Measurements from ENCODE around the gene FIZ1.
"Not testable (repeated sequence)": the region's sequence is repeated elsewhere in the genome, so short reads cannot be mapped to it uniquely, and the experiment has no call there.

FIZ1 gene

DNA sequence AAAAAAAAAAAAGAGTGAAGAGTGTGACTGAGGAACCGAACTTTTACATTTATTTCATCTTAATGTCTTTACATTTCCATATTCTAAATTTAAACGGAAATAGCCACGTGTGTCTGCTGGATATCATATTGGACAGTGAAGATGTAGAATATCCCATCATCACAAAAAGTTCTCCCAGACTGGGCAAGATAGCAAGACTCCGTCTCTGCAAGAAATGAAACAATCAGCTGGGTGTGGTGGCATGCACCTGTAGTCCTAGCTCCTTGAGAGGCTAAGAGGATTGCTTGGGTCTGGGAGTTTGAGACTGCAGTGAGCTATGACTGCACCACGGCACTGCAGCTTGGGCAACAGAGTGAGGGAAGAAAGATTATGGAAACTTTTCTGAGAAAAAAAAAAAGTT lies 22.6 kb downstream of the FIZ1 start:
- no peak for DNase-seq (ENCODE audit: low read depth in 2 of 2)

- DNase-seq (ENCODE audit: low read depth in 2 of 2): not testable (repeated sequence)
Observed at GRCh38 chr19:55573929-55574328, 25.4 kb downstream of the FIZ1 start.

DNA sequence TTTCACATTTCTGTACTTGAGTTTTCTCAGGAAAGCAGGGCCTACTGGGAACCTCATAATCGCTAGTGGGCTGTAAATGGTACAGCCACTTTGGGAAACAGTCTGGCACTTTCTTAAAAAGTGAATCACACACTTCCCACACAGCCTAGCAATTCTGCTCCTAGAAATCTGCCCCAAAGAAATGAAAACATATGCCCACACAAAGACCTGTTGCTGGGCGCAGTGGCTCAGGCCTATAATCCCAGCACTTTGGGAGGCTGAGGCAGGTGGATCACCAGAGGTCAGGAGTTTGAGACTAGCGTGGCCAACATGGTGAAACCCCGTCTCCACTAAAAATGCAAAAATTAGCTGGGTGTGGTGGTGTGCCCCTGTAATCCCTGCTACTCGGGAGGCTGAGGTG lies 29.8 kb downstream of the FIZ1 start:
- DNase-seq (ENCODE audit: low read depth in 2 of 2): not testable (repeated sequence)

- no peak for DNase-seq (ENCODE audit: low read depth in 2 of 2)
Observed at GRCh38 chr19:55567708-55568328, 31.5 kb downstream of the FIZ1 start.

DNA sequence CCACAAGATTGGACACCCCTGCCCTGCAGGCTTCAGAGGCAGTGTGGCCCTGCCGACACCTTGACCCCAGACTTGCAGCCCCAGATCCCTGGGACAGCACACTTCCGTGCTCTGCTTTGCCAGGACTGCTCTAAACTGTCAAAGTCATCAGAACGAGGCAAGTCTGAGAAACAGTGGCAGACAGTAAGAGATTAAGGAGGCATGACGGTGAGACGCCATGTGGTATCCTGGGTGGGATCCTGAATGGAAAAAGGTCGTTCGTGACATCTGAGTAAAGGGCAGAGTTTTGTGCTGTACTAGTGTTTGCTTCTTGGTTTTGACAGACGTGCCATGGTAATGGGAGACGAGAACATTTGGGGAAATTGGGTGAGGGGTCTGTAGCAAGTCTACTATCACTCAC lies 32.5 kb downstream of the FIZ1 start:
- DNase-seq (ENCODE audit: low read depth in 2 of 2): no peak

- DNase-seq (ENCODE audit: low read depth in 2 of 2): no peak
Observed at GRCh38 chr19:55563261-55563690, 36.0 kb downstream of the FIZ1 start.

- no peak for DNase-seq (ENCODE audit: low read depth in 2 of 2)
Observed at GRCh38 chr19:55559684-55560083, 39.6 kb downstream of the FIZ1 start.

DNA sequence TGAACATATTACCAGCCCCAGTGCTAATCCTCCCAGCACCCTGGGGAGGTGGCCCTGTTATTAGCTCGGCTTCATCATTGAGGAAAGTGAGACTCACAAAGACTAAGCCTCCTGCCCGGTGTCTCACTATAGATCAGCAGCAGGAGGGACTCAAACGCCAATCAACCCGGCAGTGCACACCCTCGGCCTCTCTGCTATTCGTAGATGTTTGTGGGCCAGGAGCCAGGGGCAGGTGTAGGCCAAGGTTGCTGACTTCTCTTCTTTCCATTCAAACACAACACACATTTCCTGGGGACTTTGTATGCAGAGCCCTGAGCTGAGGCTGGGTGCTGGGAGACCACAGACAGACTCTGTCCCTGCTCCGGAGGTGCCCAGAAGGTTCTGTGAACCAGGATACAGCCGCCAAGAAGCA lies 44.6 kb downstream of the FIZ1 start:
- DNase-seq (ENCODE audit: low read depth in 2 of 2): no peak

DNA sequence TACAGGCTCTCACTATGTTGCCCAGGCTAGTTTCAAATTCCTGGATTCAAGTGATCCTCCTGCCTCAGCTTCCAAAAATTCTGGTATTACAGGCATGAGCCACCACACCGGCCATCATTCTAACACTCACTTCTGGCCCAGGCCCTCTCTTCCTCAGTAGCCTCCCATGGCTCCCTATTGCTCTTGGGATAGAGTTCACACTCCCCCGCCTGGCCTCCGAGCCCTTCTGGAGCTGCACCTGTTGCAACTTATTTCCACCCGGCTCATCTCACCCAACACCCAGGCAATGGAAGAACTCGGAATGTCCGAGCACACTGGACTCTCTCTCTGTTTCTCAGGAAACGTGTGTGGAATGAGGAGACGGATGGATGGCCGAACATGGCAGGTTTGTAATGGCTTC lies 45.0 kb downstream of the FIZ1 start:
- no peak for DNase-seq (ENCODE audit: low read depth in 2 of 2)

DNA sequence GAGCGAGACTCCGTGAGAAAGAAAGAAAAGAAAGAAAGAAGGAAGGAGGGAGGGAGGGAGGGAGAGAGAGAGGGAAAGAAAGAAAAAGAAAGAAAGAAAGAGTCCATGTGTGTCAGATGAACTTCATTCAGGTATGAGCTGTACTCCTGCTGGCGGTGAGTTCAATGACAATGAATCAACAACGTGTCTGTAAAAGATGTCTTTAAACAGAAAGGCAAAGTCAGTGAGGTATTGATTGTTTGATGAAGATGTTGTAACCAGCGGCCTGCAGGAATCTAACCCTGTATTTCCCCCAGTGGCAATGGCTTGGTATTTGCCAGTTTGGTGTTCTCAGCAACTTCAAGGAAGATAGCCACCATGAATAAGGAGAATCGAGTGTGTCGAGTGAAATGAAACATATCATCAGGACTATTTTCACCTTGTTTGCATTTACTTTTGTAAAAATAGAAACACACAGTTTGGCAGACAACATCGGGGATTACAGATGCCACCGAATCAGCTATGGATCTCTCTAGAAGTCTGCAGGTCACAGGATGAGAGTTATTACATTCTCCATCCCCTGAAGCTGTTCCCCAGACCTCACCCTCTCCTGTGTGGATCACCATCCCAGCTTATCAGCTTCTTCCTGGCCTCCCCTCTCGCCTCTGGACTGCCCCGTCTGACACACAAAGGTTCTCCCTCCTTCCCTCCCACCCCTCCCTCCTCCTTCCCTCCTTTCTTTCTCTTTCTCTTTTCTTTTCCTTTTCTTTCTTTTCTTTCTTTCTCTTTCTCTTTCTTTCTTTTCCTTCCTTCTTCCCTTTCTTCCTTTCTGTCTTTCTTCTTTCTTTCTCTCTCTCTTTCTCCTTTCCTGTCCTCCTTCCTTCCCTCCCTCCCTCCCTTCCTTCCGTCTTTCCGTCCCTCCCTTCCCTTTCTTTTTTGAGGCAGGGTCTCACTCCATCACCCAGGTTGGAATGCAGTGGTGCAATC lies 45.8 kb downstream of the FIZ1 start:
- DNase-seq (ENCODE audit: low read depth in 2 of 2): no peak

DNA sequence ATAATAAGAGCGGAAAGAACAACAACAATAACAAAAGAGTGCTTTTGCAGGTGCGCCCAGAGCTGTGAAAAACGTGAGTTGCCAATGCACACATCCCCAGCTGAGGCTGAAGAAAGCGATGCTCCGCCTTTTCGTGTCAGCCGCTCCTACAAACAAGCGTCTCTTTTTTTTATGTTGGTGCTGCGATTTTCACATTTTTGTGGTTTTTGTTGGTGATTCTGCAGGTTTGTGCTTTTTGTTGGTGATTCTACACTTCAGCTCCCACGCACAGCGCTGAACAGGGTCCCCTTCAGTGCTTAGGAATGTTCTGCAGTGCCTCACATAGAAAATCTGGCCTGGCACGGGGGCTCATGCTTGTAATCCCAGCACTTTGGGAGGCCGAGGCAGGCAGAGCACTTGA lies 46.7 kb downstream of the FIZ1 start:
- DNase-seq (ENCODE audit: low read depth in 2 of 2): no peak

DNA sequence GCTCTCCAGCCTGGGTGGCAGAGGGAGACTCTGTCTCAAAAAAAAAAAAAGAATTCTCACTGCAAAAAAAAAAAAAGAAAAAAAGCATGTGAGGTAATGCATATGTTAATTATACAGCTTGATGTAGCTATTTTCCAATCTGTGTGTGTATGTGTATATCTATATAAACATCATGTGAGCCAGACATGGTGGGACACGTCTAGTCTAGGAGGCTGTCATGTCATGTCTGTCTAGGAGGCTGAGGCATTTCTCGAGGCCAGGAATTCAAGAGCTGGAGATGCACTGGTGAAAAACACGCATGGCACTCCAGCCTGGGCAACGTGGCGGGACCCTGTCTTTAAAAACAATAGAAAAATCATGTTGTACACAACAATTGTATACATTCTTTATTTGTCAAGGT lies 47.1 kb downstream of the FIZ1 start:
- DNase-seq (ENCODE audit: low read depth in 2 of 2): no peak

- DNase-seq (ENCODE audit: low read depth in 2 of 2): no peak
Observed at GRCh38 chr19:55550321-55550650, 49.0 kb downstream of the FIZ1 start.

- DNase-seq (ENCODE audit: low read depth in 2 of 2): no peak
Observed at GRCh38 chr19:55549500-55550320, 49.6 kb downstream of the FIZ1 start.

- no peak for DNase-seq (ENCODE audit: low read depth in 2 of 2)
Observed at GRCh38 chr19:55546822-55547614, 52.3 kb downstream of the FIZ1 start.

- no peak for DNase-seq (ENCODE audit: low read depth in 2 of 2)
Observed at GRCh38 chr19:55546011-55546410, 53.3 kb downstream of the FIZ1 start.

GRCh38 chr19:55545443-55545842 lies 53.9 kb downstream of the FIZ1 start, which contains the start of gene SBK3:
SBK3 (minus strand) TSS chr19:55545543; CDS start chr19:55545543, 0 bp downstream.
- DNase-seq (ENCODE audit: low read depth in 2 of 2): no peak

DNA sequence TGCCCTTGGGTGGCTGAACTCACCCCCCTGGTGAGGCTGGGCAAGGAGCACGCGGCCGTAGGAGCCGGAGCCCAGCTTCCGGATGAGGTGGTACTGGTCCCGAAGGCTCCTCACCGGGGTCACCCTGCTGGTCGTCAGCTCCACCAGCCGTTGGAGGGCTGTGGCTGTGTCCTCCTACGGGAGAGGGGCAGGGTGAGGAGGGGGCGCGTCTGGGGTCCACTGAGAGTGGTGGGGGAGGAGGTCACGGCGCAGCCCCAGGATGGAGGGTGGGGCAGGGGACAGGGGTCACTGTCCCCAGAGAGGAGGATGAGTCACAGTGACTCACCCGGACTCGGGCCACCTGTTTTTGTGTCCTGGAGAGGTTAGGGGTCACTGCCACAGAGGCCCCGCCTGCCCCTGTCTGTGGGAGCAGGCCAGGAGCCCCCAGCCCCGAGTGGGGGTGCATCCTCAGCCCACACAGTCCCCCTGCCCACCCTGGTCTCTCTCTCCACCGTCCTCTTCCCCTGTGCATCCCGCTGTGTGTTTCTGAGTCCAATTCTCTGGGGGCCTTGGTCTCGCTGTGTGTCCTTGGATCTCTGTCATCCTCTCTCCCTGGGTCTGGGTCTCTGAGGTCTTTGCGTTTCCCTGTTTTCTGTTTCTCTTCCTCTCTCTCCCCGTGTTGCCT lies 54.4 kb downstream of the FIZ1 start:
- DNase-seq (ENCODE audit: low read depth in 2 of 2): no peak

- no peak for DNase-seq (ENCODE audit: low read depth in 2 of 2)
Observed at GRCh38 chr19:55544014-55544413, 55.3 kb downstream of the FIZ1 start.

- no peak for DNase-seq (ENCODE audit: low read depth in 2 of 2)
Observed at GRCh38 chr19:55543567-55543966, 55.8 kb downstream of the FIZ1 start.

- DNase-seq (ENCODE audit: low read depth in 2 of 2): no peak
Observed at GRCh38 chr19:55542292-55542855, 56.9 kb downstream of the FIZ1 start.

All from activated CD8-positive, alpha-beta memory T cell treated with anti-CD3 and anti-CD28 coated beads for 4 hours (primary cell).